ENCODE results near the gene CACNA2D2.
A peak's percentile ranks its signal among the peaks of the same experiment; 100 is the strongest.

CACNA2D2 gene

DNA sequence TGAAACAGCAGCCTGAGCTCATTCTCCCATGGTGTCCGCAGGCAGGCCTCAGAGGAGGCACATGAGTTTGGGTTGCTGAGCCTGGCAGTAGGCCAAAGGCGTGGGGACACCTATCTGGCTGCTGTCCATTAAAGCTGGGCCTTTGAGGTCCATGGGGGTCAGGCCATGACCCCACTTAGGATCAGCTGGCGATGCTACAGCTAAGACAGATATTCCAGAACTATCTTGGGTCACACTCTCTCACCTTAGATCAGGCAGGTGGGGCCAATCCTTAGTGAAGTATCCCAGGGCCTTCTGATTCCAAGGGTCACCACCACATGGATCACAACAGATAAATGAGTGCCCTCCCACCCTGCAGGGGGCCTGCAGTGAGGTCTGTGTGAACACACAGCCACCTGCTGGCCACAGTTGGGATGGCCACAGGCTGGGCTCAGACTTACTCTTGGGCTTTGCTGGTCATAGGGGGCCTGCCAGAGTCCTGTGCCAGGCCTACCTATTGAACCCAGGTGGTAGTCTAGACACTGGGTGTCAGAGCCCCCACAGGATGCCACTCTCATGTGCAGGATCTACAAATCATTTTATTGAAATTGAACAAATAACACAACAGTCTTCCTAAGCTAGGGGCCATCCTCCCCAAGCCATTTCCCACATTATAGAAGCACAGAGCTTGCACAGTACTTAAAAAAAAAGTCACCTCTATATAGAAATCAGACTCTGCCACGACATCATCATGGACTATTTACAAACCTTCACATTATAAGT is 178.9 kb downstream of the CACNA2D2 start:
- peak; percentile 33 to 61 for DNase-seq

DNA sequence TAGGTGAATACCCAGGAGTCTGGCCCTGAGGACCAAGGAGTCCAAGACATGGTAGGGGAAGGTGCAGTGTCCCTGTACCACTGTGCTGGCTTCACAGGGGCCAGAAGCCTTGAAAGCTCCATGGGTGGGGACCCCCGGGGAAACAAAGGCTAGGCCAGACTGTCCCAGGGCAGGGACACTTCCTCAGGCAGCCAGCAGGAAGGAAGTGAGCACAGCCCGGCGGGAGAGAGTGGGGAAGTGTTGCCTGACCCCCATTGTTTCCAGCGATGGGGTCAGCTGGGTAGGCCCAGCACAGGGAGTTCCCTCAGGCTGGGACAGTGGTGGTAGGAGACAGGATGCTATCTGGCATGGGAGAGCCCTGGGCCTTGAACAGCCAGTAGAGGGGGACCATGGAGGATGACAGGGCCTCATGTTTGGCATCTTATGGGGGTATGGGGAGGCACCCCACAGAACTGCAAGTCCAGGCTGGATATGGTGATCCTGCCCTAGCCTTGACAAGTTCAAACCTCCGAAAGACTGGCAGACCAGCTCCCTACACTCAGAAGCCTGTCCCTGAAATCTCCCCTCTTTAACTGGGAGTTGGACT is 179.7 kb downstream of the CACNA2D2 start:
- DNase-seq: no peak

DNA sequence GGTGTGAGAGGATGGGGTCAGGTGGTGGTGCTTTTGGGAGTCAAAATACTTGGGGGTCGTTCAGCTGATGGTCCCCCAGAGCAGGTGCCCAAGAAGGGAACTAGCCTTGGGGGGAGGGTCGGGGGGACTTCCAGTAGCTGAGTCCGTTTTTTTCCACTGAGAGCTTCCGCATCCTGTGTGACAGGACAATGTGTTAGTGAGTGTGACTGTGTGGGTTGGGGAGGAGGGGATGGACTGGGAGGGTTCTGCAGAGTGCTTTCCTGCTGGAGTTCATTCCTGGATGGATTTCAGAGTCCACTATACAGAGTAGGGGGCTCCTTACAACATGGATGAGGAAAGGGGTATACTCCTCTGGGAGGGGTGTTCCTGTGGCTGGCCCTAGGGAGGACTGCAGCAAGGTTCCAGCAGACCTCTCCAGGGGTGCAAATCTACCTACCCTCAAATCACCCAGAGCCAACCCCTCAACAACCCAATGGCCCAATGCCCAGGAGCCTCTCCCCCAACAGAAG is 180.3 kb downstream of the CACNA2D2 start:
- no peak for DNase-seq

DNA sequence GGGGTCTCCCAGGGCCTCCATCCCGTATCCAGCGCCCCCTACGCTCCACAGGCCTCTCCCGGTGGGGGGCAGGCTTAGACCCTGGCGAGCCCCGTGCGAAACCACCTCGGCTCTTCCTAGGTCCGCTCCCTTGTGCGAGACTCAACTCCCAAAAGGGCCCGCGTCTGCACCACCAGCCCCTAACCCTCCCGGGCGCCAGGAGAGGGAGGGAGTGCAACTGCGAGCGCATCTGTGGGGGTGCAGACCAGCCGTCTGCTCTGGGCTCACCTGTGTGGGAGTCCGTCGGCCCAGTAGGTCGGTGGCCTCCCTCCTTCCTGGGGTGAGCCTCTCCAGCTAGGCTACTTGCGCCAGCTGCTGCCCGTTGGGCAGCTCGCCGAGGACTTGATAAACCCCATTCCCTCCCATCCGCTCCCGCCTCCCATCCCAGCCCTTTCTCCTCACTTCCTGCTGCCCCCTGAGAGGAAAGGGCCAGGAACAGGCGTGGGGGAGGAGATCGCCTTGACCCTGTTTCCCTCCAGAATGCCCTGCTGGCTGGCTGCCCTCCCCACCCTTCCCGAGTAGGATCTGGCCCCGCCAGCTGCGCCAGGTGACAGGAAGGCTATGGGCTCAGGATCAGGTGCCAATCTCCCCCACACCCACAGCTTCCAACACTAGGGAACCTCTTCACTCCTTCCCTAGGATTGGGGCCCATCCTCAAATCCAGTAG is 180.9 kb downstream of the CACNA2D2 start, which contains the start of gene HYAL2:
TSS of gene HYAL2 (minus strand) at position 360 of the 706 bp plus-strand sequence. CDS start 2,256 bp downstream, outside the sequence.
- DNase-seq: no peak

DNA sequence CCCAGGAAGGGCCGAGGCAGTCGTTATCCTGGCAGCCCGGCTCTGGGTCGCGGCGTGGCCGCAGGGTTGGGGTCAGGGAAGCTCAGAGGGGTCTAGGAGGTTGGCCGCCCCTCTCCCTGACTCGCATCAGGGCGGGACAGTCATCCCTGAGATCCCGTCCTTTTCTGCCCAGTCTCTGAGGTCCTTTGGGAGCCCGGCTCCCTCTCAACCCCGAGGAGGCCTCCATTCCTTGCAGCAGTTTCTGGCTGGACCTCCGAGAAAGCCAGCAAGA is 181.4 kb downstream of the CACNA2D2 start:
- no peak for DNase-seq

DNA sequence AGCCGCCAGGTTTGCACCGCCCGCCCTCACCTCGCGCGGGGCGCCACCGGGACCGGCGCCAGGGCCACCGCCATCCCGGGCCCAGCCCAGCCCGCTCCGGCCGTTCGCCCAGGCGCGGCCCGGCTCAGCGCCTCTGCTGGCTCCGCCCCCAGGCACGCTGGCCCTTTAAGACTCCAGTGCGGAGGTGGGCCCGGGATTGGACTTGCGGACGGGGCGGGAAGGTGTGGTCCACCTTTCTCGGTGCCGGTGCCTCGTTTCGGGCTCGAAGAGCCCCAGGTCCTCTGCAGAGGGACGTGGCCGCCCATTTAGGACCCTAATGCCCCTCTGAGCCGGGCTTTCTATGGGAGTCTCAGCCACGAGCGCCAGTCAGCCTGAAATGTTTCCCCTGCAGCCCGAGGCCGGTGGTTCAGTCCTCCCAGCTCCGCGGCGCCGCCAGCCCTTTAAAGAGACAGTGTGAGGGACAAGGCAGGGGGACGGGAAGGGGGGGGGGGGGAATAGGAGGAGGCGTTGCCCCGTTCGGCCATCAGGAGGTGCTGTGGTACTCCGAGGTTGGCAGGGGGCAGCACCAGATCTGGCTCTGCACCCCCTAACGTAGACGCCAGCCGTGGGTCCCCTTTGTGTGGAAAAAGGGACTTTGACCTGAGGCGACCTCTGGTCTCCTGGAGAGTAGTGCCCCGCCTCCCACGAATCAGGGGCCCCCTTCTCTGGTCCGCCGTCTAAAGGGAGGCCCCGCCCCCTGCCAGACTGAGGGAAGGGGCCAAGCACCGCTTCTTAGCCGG is 181.9 kb downstream of the CACNA2D2 start:
- DNase-seq: no peak

DNA sequence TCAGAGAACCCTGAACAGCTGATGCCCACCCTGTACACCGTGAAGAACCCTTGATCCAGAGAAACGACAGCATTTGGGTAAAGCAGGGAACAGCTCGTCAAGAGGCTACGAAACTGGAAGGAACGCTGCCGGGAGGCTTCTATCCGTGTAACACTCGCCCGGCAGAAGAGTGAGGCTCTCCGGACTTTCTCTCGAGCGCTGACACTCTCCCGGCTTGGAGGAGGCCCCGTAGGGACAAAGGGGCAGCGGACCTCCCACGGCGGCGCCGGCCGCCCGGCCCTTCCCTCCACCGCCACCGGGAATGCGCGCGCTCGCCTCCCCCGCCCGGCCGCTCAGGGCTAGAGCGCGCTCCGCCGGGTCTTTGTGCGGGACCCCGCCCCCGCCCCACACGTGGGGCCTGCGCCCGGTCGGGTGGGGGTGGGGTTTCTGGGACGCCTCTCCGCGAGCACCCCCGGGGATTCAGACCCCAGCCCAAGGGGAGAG is 182.5 kb downstream of the CACNA2D2 start:
- DNase-seq: no peak

DNA sequence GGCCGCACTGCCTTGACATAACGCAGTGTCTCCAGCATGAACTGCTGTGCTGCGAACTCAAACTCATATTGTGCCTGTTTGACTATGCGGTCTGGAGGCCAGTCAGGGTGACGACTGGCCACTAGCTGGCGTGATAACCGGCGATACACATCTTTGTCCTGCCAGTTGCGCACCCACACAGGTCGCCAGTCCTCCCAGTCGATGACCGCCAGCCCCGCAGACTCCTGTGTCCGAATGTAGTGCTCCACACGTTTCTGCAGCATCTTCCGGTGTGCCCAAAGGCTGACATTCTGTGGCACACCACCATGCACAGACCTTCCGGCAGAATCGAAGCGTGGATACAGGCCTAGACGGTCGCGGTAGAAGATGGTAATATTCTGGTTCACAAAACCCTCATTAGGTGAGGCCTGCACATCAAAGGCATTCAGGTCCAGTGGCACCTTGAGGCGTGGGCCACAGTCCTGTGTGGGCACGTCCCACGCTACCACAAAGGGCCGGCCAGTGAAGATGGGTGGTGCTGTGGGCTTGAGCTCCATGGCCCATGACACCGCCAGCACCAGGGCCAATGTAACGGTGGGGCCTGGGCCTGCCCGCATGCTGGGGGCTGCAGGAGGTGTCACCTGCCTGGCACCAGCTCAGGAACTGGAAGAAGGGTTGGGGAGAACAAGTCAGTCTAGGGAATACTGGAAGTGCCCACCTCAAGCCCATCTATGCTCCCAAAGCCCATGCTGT is 183.4 kb downstream of the CACNA2D2 start:
- DNase-seq: no peak

DNA sequence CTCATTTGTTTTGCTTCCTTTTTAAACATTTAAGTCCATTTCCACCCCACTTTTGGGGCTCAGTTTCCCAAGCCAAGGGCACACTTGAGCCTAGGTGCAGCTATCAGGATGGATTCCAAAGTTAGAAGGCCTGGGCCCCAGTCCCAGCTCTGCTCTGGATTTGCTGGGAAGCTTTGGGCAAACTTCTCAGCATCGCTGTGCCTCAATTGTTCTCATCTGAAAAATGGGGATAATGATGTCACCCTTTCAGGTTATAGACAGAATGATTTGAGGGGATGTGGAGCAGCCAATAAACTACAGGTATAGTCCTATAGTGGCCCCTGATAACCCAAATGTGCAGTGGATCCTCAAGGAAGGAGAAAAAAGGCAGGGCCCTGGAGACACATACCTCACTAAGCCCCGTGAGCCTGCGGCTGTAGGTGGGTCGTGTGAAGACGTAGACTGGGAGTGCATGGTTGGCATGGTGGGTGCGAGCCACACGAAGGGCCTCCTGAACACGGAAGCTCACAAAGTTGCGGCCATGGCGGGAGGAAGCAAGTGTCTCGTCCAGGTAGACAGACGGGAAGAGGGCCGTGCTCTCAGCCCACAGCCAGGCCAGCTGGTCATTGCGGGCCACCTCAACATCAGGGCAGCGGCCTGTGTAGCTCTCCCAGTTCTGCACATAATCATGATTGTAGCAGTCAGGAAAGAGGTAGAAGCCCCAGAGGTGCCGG is 184.1 kb downstream of the CACNA2D2 start:
- DNase-seq: no peak

DNA sequence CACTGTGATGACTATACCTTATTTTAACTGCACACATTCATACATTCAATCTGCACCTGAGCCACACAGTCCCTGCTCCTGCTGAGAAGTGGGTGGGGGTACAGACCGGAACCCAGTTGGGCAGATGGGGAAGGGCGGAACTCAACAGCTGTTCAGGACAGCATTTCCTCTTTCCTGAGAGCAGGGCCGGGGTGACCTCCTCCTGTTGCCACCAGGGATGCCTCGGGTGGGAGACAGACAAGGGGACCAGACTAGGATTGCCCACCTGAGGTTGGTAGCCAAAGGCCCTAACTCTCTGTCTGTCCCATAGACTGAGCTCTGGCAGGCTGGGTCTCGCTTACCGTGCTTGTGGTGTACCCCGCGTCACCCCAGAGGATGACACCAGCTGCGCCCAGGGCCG is 184.8 kb downstream of the CACNA2D2 start:
- no peak for DNase-seq

DNA sequence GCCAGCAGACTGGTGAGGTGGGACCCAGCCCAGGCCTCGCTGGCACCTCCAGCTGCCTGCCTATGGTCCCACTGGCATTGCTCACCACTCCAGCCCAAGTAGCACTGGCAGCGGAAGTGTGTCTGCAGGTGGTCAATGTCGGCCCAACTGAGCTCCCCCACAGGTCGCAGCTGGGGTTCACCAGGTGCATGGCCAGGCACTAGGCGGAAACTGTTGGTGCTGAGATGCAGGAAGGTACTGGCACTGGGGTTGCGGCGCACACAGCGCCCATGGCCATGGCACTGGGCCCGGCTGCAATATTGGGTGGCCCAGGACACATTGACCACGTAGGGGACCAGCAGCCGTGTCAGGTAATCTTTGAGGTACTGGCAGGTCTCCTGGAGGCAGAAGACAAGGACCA is 185.3 kb downstream of the CACNA2D2 start:
- DNase-seq: no peak

DNA sequence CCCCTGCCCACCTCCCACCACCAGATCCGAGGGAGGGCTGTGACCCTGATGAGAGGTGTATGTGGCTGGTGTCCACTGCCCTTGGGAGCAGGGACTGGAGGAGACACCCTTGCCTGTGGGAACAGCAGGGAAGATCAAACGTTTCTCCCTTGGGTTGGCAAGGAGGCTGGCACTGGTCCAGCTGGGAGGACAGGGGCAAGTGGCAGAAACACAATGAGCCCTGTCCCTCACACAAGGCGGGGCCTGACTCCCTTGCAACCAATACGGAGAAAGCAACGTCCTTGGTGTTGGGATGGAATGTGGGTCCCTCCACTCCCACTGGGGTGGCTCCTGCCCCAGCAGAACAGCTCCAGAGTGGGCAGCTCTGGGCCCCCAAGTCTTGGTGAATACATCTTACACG is 186.1 kb downstream of the CACNA2D2 start:
- no peak for DNase-seq

DNA sequence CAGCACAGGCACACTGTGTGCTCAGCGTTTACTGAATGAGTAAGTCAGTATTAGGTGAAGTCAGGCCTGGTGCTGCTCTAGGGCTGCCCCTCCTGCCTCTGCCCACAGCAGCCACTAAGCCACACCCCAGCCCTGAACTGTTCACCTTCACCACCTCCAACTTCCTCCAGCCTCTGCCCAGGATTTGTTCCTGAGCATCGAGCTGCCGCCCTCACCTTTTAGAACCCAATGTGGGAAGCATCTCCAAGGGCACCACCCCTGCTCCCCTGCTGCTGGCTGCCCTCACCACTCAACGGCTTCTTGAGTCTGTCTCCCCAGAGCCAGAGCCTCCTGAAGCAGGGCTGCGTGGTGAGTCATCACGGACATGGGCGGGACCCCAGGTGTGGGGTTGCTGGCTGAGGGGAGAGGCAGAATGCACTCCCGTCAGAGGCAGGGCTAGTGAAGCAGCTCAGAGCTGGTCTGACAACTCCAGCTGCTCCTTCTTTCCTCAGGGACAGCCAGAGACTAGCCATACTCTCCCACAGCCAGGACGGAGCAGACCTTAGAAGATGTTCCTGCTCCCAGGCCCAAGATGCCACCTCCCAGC is 186.7 kb downstream of the CACNA2D2 start:
- DNase-seq: no peak

DNA sequence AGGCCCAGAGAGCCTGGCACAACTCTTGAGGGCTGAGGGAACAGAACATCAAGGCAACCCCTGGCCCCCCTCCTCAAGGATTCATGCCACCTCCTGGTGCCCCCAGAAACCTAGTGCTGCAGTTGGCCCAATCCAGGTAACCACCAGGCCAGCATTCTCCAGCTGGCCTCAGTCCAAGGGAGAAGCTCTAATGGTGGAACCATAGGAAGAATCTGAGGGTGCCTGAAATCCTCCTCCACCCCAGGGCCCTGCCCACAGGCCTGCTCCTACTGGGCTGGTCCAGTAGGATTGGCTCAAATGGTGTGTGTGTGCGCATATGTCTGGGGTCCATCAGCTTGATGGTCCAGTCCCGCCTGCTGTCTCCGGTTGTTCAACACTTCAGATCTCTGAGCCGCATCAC is 188.6 kb downstream of the CACNA2D2 start:
- no peak for DNase-seq

DNA sequence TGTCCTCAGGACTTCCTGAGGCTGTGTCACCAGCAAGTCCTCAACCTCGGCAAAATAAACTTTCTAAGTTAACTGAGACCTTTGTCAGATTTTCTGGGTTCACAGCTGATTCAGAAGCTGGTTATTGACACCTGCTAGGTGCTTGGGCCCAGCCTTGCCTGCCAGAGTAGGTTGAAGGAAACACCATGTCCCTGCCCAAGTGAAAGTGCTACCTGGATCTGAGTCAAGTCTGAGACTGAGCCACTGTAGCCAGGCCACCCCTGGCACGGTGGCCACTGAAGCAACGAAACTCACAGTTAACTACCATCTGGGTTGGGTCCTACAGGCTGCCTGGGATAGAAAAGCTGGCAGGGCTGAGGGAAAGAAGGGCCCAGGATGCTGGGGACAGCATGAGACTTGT is 189.1 kb downstream of the CACNA2D2 start:
- DNase-seq: no peak

All from NCI-H524 (cell line).